ENCODE measurements around the gene S100A12. TPM values are rescaled to one million over a fixed set of nuclear protein-coding genes. Genes with fewer than 3 reads are reported as not detected.

Gene S100A12
- total RNA-seq, 4 donors from 2014 or later = 2.0 TPM; not detected in 3

- DNase-seq (ENCODE audit: low spot score in 2 of 2) = no peak
- WGBS, 2 donors = 92% methylated on average over 1 of the region's 1 CpG
- TF ChIP-seq CTCF (IDR thresholded peaks at IDR 0.05) (no peak), POLR2A (IDR thresholded peaks at IDR 0.05) (no peak)
- intact Hi-C loops (cut with DNase I; ENCODE audit: low total_unique reads) = no loop called here
- H3K4me3 ChIP-seq (ENCODE audit: low read depth, poor library complexity, severe bottlenecking) = no peak overlapping the region
These were observed 41.5 kb downstream of the S100A12 start for GRCh38 chr1:153333902-153334301.

DNA sequence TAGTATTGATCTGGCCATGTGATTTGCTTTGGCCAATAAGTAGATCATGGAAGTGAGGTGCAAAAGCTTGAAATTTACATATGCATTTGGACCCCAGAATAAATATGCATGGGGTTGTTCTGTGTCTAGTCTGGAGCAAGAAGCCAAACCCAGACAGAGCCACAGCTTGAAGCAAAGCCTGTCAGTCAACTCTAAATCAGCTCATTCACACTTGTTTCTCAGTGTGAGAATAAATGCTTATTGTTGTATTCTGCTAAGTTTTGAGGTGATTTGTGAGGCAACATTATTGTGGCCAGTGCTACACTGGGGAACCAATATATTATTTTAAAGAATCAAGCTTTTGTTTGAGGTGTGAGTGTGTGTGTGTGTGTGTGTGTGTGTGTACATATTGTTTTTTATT is 50.5 kb downstream of the S100A12 start:
- no peak for DNase-seq (ENCODE audit: low spot score in 2 of 2)
- no peak for TF ChIP-seq POLR2A (IDR thresholded peaks at IDR 0.05)
- TF ChIP-seq CTCF (IDR thresholded peaks at IDR 0.05) = no peak
- no peak overlapping the region for H3K4me3 ChIP-seq (ENCODE audit: low read depth, poor library complexity, severe bottlenecking)
- intact Hi-C loops (cut with DNase I; ENCODE audit: low total_unique reads) = no loop called here

Other genes with a start within 250 kb of the S100A12 start
- 100 to 1,000 TPM in 2 of 4 donors, 10 to 100 TPM in 2; 58.1 to 175 (median 92.7) TPM for gene SPRR2G, start 224.7 kb downstream of the S100A12 start, total RNA-seq
- not detected for gene LELP1, start 172.2 kb downstream of the S100A12 start, total RNA-seq
- 10 to 100 TPM in 1 of 4 donors, 1 to 10 TPM in 1, under 1 TPM in 2; 0.34 to 46.0 (median 0.91) TPM for gene PRR9, start 158.0 kb downstream of the S100A12 start, total RNA-seq
- gene LORICRIN, start 115.9 kb downstream of the S100A12 start, total RNA-seq = 100 to 1,000 TPM; 434 to 831 (median 725) TPM
- 10 to 100 TPM; 33.1 to 66.1 (median 60.3) TPM for gene PGLYRP3, start 62.7 kb downstream of the S100A12 start, total RNA-seq
- gene PGLYRP4, start 26.8 kb downstream of the S100A12 start, total RNA-seq = 10 to 100 TPM; 10.2 to 36.1 (median 18.7) TPM
- 10 to 100 TPM; 21.6 to 53.2 (median 31.3) TPM for gene S100A9, start 17.8 kb downstream of the S100A12 start, total RNA-seq
- gene S100A8, start 15.5 kb upstream of the S100A12 start, total RNA-seq = 10 to 100 TPM in 1 of 4 donors, 1 to 10 TPM in 3; 1.3 to 14.3 (median 6.0) TPM
- not detected for gene S100A7A, start 40.9 kb upstream of the S100A12 start, total RNA-seq
- gene S100A7, start 85.0 kb upstream of the S100A12 start, total RNA-seq = 10 to 100 TPM; 12.2 to 46.8 (median 31.3) TPM
- 100 to 1,000 TPM; 147 to 251 (median 192) TPM for gene S100A6, start 160.4 kb upstream of the S100A12 start, total RNA-seq
- not detected for gene S100A5, start 165.3 kb upstream of the S100A12 start, total RNA-seq
- 100 to 1,000 TPM in 3 of 4 donors, 10 to 100 TPM in 1; 94.4 to 215 (median 146) TPM for gene S100A4, start 170.2 kb upstream of the S100A12 start, total RNA-seq
- 10 to 100 TPM in 1 of 4 donors, 1 to 10 TPM in 2, not detected in 1; 1.2 to 78.2 (median 2.2) TPM for gene S100A3, start 173.6 kb upstream of the S100A12 start, total RNA-seq
- gene S100A2, start 190.2 kb upstream of the S100A12 start, total RNA-seq = 100 to 1,000 TPM in 1 of 4 donors, 10 to 100 TPM in 3; 71.5 to 143 (median 96.4) TPM
- gene S100A16, start 237.5 kb upstream of the S100A12 start, total RNA-seq = 100 to 1,000 TPM; 289 to 390 (median 329) TPM
- gene S100A14, start 240.7 kb upstream of the S100A12 start, total RNA-seq = 100 to 1,000 TPM; 416 to 668 (median 495) TPM